ENCODE data around the gene KCNK13.

Gene KCNK13

GRCh38 chr14:90179809-90180779 lies 118.3 kb downstream of the KCNK13 start:
- Histone ChIP-seq H3K4me2 (ENCODE audit: low read length) (no peak overlapping the region), H3K79me2 (no peaks in the 10 kb centered on the region), H3K36me3 (ENCODE audit: control insufficient read depth, insufficient read depth, low read length) (no peaks in the 10 kb centered on the region), H2AFZ (peak overlapping the region; percentile 40), H3K27me3 (ENCODE audit: control insufficient read depth, insufficient read depth, low read length) (no peaks in the 10 kb centered on the region), H3K4me1 (peaks cover 6% of the 10 kb centered on the region), H3K4me3 (ENCODE audit: low read depth, low read length) (no peak overlapping the region), H3K9ac (no peak overlapping the region), H3K27ac (no peak overlapping the region), H3K9me3 (ENCODE audit: control insufficient read depth, low read length) (no peaks in the 10 kb centered on the region)
- TF ChIP-seq CTCF (IDR thresholded peaks at IDR 0.05), result no peak

GRCh38 chr14:90184094-90184493 lies 122.3 kb downstream of the KCNK13 start:
- H3K4me3 ChIP-seq (ENCODE audit: low read depth, low read length), result no peak overlapping the region
- peaks cover 6% of the 10 kb centered on the region for H3K4me1 ChIP-seq
- TF ChIP-seq CTCF (IDR thresholded peaks at IDR 0.05), result no peak
- no peak overlapping the region for H3K27ac ChIP-seq
- H3K79me2 ChIP-seq, result no peaks in the 10 kb centered on the region
- H3K4me2 ChIP-seq (ENCODE audit: low read length), result no peak overlapping the region
- H2AFZ ChIP-seq, result no peak overlapping the region
- no peaks in the 10 kb centered on the region for H3K27me3 ChIP-seq (ENCODE audit: control insufficient read depth, insufficient read depth, low read length)
- no peaks in the 10 kb centered on the region for H3K36me3 ChIP-seq (ENCODE audit: control insufficient read depth, insufficient read depth, low read length)
- no peaks in the 10 kb centered on the region for H3K9me3 ChIP-seq (ENCODE audit: control insufficient read depth, low read length)
- no peak overlapping the region for H3K9ac ChIP-seq

GRCh38 chr14:90184571-90185266 lies 122.9 kb downstream of the KCNK13 start:
- H3K9me3 ChIP-seq (ENCODE audit: control insufficient read depth, low read length), result no peaks in the 10 kb centered on the region
- H3K27ac ChIP-seq, result no peak overlapping the region
- no peak overlapping the region for H3K4me2 ChIP-seq (ENCODE audit: low read length)
- TF ChIP-seq CTCF (IDR thresholded peaks at IDR 0.05), result no peak
- H3K4me1 ChIP-seq, result peaks cover 6% of the 10 kb centered on the region
- no peaks in the 10 kb centered on the region for H3K27me3 ChIP-seq (ENCODE audit: control insufficient read depth, insufficient read depth, low read length)
- H2AFZ ChIP-seq, result no peak overlapping the region
- no peaks in the 10 kb centered on the region for H3K79me2 ChIP-seq
- H3K9ac ChIP-seq, result no peak overlapping the region
- H3K4me3 ChIP-seq (ENCODE audit: low read depth, low read length), result no peak overlapping the region
- no peaks in the 10 kb centered on the region for H3K36me3 ChIP-seq (ENCODE audit: control insufficient read depth, insufficient read depth, low read length)

- Histone ChIP-seq H2AFZ (no peak overlapping the region), H3K4me2 (ENCODE audit: low read length) (no peak overlapping the region), H3K36me3 (ENCODE audit: control insufficient read depth, insufficient read depth, low read length) (no peaks in the 10 kb centered on the region), H3K9me3 (ENCODE audit: control insufficient read depth, low read length) (no peaks in the 10 kb centered on the region), H3K27me3 (ENCODE audit: control insufficient read depth, insufficient read depth, low read length) (no peaks in the 10 kb centered on the region), H3K4me3 (ENCODE audit: low read depth, low read length) (no peak overlapping the region), H3K9ac (no peak overlapping the region), H3K4me1 (no peaks in the 10 kb centered on the region), H3K79me2 (no peaks in the 10 kb centered on the region), H3K27ac (no peak overlapping the region)
- TF ChIP-seq CTCF (IDR thresholded peaks at IDR 0.05), result no peak
Observed at GRCh38 chr14:90188588-90188987, 126.8 kb downstream of the KCNK13 start.

All from parathyroid adenoma (tissue), 2 donors.